Lower leg skin (tissue), 4 donors: ENCODE data around the gene PDE4DIP. TPM values are rescaled to one million over a fixed set of nuclear protein-coding genes. Genes with fewer than 3 reads are reported as not detected.
"Not testable (repeated sequence)": the region's sequence is repeated elsewhere in the genome, so short reads cannot be mapped to it uniquely, and the experiment has no call there.

Experiments
- DNase-seq, 2 donors: peaks; one replicate each; pipeline ENCODE4 v3.0.0-alpha.2; 2019; ENCODE audit warnings: low spot score in 2 of 2
- H3K4me3 ChIP-seq: fragments of 200-600 bp; sonication (generic); 2 replicates; pipeline ENCODE4 v1.5.1; 2017; ENCODE audit warnings: mild to moderate bottlenecking, low read depth; ENCODE audit not compliant: poor library complexity, severe bottlenecking
- WGBS, 2 donors: methylation state at CpG; one replicate each; pipeline ENCODE4 v1.1.5; 2018; 5-methylcytosine and 5-hydroxymethylcytosine counted together
- intact Hi-C: fragments of 100-400 bp; cut with DNase I; formaldehyde crosslinking; loops from one replicate; pipeline ENCODE4 v1.15.0; 2023; ENCODE audit warnings: low total_unique reads
- total RNA-seq, 4 donors: library from RNA; depleted of rRNA; stranded (reverse); fragments of >200 nt; gene quantifications; one replicate each; pipeline ENCODE4 v1.1.0, GENCODE V29; 2016

The PDE4DIP gene
- total RNA-seq, 4 donors from 2014 or later = 44.1 to 101 (median 60.6) TPM

- H3K4me3 ChIP-seq, DNase-seq, intact Hi-C loops: not testable (repeated sequence)
- no CpG with 5 or more reads among the region's 1 CpG for WGBS, 2 donors
Observed at GRCh38 chr1:148927645-148928044, 83.4 kb downstream of the PDE4DIP start.

GRCh38 chr1:148929253-148929652, 85.0 kb downstream of the PDE4DIP start:
- DNase-seq, intact Hi-C loops, H3K4me3 ChIP-seq: not testable (repeated sequence)

DNA sequence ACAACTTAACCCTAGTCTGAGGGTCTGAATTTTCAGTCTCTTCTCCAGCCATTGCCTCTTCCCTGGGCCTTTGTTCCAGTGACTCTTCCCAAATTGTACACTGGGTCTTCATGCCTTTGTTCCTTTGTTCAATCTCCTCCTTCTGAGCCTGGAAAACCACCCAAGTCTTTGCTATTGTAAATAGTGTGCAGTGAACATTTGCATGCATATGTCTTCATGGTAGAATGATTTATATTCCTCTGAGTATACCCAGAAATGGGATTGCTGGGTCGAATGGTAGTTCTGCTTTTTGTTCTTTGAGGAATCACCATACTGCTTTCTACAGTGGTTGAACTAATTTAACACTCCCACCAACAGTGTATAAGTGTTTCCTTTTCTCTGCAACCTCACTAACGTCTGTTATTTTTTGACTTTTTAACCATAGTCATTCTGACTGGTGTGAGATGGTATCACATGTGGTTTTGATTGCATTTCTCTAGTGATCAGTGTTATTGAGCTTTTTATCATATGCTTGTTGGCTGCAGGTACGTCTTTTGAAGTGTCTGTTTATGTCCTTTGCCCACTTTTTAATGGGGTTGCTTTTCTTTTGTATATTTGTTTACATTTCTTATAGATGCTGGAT, 91.3 kb downstream of the PDE4DIP start:
- no CpG with 5 or more reads among the region's 3 CpGs for WGBS, 2 donors
- DNase-seq, intact Hi-C loops, H3K4me3 ChIP-seq: not testable (repeated sequence)

DNA sequence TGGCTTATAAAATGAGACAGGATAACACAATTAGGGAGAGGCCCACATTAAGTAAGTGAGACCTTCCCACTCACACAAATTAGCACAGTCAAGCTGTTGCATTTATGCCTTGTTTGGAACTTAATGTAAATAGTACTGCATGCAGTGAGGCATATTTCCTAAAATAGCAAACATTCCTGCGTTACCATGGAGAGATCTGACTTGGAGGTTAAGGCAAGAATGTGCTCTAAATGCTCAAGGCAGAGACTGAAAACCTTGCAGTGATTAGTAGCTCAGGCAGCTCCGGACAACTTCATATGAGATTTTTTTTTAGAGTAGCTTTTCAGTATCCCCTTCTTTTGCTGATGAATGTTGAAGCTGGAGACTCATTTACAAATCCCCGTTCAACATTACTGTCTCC, 98.7 kb downstream of the PDE4DIP start:
- H3K4me3 ChIP-seq, DNase-seq, intact Hi-C loops: not testable (repeated sequence)
- no CpG with 5 or more reads among the region's 3 CpGs for WGBS, 2 donors

- intact Hi-C loops, DNase-seq, H3K4me3 ChIP-seq: not testable (repeated sequence)
- no CpG with 5 or more reads among the region's 1 CpG for WGBS, 2 donors
Observed at GRCh38 chr1:148945130-148945529, 100.9 kb downstream of the PDE4DIP start.

GRCh38 chr1:148948768-148949167, 104.5 kb downstream of the PDE4DIP start:
- DNase-seq, intact Hi-C loops, H3K4me3 ChIP-seq: not testable (repeated sequence)
- 72 to 77% methylated on average over 4 of the region's 4 CpGs for WGBS, 2 donors

DNA sequence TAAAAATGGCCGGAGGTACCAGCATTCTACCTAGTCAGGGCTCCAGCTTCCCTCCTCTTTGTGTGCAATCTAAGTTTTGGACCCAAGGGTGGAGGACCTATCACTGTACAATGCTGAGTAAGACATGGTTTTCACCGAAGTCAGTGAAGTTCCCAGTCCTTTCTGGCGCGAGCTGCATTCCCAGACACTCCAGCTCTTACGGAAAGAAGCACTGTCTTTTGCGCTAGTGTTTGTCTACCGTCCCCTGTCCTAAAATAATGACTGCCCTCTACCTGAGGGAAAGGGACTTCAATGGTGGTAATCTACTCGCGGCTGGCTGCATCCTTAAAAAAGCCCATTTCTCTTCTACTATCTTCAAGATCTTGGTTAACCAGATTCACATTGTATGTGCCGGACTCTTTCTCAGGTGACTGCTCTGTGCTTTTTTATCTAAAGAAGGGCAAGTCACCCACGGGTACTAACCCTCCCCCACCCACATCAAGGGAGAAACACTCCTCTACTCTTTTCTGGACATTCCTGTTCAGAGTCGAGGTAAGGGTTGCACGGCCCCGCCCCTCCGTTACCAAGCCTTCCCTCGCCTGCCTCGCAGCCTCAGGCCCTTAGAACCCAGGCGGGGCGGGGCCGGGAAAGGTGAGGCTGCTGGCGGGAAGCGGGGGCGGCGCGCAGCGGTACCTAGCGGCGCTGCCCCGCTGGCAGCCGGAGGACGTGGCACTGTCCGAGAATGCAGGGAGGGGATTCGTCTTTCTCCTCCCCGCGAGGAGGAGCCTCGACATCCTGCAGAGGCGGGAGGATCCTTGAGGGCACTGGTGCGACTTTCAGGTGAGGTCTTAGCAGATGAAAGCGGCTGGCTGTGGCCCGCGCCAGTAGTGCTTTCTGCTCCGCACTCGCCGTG, 107.4 kb downstream of the PDE4DIP start:
- whole genome bisulfite sequencing, 2 donors = 3 to 4% methylated on average over 14 to 17 of the region's 44 CpGs
- peak; percentile 64 to 90 for DNase-seq
- intact Hi-C loops = not testable (repeated sequence)
- H3K4me3 ChIP-seq = peak overlapping the region; percentile 3

DNA sequence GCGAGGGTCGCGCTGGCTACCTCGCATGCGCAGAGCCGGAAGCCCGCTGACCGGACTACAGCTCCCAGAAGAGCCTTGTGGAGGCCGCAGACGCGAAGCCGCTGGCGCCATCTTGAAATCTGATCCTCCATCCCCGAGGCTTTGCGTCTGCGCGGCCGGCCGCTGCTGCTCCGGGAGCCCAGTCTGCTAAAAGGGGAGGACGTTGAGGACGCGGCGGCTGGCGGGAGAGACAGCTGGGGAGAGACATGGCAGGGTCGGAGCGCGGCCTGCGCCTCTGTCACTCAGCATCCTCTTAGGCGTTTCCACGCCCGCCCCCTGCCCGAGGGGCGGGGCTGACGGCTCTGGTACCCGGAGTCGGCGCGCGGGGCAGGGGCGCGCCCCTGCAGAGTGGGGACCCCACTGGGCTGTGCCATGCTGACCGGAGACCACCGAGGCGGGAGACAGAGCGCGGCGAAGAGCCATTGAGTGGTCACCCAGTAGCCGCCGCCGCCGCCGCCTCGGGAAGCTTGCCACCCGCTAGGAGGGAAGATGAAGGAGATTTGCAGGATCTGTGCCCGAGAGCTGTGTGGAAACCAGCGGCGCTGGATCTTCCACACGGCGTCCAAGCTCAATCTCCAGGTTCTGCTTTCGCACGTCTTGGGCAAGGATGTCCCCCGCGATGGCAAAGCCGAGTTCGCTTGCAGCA, 108.2 kb downstream of the PDE4DIP start:
- peak overlapping the region; percentile 39 for H3K4me3 ChIP-seq
- peak; percentile 69 to 94 for DNase-seq
- WGBS, 2 donors = 0% methylated on average over 2 to 11 of the region's 66 CpGs
- intact Hi-C loops = not testable (repeated sequence)

DNA sequence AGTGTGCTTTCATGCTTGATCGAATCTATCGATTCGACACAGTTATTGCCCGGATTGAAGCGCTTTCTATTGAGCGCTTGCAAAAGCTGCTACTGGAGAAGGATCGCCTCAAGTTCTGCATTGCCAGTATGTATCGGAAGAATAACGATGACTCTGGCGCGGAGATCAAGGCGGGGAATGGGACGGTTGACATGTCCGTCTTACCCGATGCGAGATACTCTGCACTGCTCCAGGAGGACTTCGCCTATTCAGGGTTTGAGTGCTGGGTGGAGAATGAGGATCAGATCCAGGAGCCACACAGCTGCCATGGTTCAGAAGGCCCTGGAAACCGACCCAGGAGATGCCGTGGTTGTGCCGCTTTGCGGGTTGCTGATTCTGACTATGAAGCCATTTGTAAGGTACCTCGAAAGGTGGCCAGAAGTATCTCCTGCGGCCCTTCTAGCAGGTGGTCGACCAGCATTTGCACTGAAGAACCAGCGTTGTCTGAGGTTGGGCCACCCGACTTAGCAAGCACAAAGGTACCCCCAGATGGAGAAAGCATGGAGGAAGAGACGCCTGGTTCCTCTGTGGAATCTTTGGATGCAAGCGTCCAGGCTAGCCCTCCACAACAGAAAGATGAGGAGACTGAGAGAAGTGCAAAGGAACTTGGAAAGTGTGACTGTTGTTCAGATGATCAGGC, 108.8 kb downstream of the PDE4DIP start:
- peak; percentile 27 to 84 for DNase-seq
- 6 to 11% methylated on average over 23 of the region's 28 CpGs for WGBS, 2 donors
- intact Hi-C loops = not testable (repeated sequence)
- peak overlapping the region; percentile 39 for H3K4me3 ChIP-seq

GRCh38 chr1:148953730-148954129, 109.5 kb downstream of the PDE4DIP start:
- intact Hi-C loops, DNase-seq, H3K4me3 ChIP-seq: not testable (repeated sequence)
- 24 to 40% methylated on average over 6 of the region's 7 CpGs for WGBS, 2 donors

DNA sequence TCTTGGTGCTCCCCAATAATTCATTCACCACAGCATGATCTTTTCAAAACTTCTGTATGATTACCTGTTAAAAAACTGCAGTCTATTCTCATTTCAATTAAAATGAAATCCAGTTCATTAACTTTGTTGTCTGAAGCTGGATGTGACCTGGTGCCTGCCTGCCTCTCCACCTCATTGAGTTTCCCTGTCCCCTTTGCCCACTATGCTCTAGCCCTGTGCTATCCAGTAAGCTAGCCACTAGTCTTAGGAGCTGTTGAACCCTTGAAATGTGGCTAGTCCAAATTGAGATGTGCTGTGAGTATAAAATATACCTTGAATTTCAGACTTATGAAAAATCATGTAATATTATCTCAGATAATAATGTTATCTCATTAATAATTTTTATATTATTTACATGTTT, 114.1 kb downstream of the PDE4DIP start:
- H3K4me3 ChIP-seq, intact Hi-C loops, DNase-seq: not testable (repeated sequence)

DNA sequence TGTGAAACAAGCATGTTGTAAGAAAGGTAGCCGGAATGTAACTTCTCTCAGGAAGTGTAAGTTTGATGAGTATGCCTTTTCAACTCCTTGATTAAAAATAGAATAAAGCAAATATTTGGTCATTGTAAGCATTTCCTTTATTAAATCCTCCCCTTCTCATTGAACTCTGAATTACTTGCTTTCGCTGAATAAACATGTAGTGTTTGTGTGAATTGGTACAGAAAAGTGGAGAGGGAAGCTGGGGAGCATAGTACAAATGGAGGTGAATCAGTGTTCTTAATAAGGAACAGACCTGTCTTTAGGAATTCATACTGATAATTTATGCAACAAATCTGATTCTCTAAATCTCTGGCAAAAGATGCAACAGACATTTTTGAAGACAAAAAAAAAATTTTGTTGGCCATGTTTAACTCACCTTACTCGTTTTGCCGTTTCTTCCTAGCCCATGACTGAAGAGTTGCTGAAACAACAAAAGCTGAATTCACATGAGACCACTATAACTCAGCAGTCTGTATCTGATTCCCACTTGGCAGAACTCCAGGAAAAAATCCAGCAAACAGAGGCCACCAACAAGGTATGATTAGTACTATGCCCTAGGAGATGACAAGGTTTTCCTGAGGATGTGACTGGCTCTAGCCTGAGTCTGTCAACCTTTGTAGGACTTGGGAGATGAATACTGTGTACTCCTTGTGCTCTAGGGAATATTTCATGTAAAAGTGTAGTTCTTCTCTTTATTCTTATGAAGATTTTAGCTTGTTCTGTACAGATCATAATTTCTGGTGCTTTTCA, 116.2 kb downstream of the PDE4DIP start:
- DNase-seq, intact Hi-C loops, H3K4me3 ChIP-seq: not testable (repeated sequence)
- 57 to 62% methylated on average over 1 of the region's 4 CpGs for WGBS, 2 donors

DNA sequence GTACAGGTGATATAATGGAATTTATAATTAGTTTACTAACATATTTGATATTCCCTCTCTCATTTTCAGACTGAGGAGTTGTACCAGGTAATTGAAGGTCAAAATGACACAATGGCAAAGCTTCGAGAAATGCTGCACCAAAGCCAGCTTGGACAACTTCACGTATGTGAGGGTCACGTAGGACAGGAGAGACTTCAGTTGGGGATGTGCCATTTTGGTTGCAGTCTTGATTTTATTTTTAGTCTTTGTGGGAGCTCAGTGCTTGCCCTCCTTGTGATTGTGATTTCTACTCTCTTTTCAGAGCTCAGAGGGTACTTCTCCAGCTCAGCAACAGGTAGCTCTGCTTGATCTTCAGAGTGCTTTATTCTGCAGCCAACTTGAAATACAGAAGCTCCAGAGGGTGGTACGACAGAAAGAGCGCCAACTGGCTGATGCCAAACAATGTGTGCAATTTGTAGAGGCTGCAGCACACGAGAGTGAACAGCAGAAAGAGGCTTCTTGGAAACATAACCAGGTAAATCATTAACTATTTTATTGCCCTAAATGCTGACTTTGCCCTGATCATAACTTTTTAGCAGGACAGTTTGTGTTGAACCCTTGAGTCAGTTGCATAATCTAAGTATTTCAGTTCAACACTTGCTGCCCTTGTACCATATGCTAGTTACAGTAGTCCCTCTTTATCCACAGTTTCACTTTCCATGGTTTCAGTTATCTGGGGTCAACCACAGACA, 118.1 kb downstream of the PDE4DIP start:
- intact Hi-C loops, DNase-seq, H3K4me3 ChIP-seq: not testable (repeated sequence)
- 80 to 100% methylated on average over 2 to 3 of the region's 6 CpGs for WGBS, 2 donors
